SH-SY5Y (cell line): ENCODE data around the gene PIK3CA.

Experiments
- GATA2 ChIP-seq: IDR thresholded peaks from 2 replicates; pipeline ENCODE4 v1.6.1; 2011; ENCODE audit warnings: mild to moderate bottlenecking, low read depth, low read length
- GATA3 ChIP-seq: IDR thresholded peaks from 2 replicates; pipeline ENCODE4 v1.6.1; 2011; ENCODE audit warnings: low read depth, mild to moderate bottlenecking, low read length, moderate library complexity

DNA sequence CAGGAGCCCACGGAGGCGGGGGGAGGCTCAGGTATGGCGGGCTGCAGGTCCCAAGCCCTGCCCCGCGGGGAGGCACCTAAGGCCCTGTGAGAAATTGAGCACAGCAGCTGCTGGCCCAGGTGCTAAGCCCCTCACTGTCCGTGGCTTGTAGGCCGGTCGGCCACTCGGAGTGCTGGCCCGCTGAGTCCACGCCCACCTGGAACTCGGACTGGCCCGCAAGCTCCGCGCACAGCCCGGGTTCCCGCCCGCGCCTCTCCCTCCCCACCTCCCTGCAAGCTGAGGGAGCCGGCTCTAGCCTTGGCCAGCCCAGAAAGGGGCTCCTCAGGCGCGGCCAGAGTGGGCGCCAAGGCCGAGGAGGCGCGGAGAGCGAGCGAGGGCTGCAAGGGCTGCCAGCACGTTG is 115.0 kb downstream of the PIK3CA start:
- no peak for TF ChIP-seq GATA2
- TF ChIP-seq GATA3 = no peak
